Endodermal cell (in vitro differentiated cells): ENCODE data around the gene GTF2IRD1. TPM values are rescaled to one million over a fixed set of nuclear protein-coding genes. Genes with fewer than 3 reads are reported as not detected.
"Not testable (repeated sequence)": the region's sequence is repeated elsewhere in the genome, so short reads cannot be mapped to it uniquely, and the experiment has no call there.

Source experiments
- DNase-seq: peaks from one replicate; pipeline ENCODE4 v3.0.0-alpha.2; 2017
- H3K27ac ChIP-seq: 2 replicates; pipeline ENCODE4 v1.5.1; 2013; ENCODE audit warnings: mild to moderate bottlenecking, low read depth, low read length, moderate library complexity
- H3K27me3 ChIP-seq: 2 replicates; pipeline ENCODE4 v1.6.1; 2013; ENCODE audit warnings: mild to moderate bottlenecking, low read length, moderate library complexity; ENCODE audit not compliant: insufficient read depth, control insufficient read depth, poor library complexity, severe bottlenecking
- H3K36me3 ChIP-seq: 2 replicates; pipeline ENCODE4 v1.7.0; 2013; ENCODE audit warnings: mild to moderate bottlenecking, low read length, moderate library complexity; ENCODE audit not compliant: control insufficient read depth, insufficient read depth
- H3K4me1 ChIP-seq: one replicate; pipeline ENCODE4 v1.7.0; 2013; ENCODE audit warnings: low read length; ENCODE audit not compliant: control insufficient read depth, insufficient read depth
- H3K4me3 ChIP-seq: 2 replicates; pipeline ENCODE4 v1.5.1; 2013; ENCODE audit warnings: mild to moderate bottlenecking, low read length, moderate library complexity
- H3K9ac ChIP-seq: 2 replicates; pipeline ENCODE4 v1.6.1; 2013; ENCODE audit warnings: mild to moderate bottlenecking, low read length, moderate library complexity; ENCODE audit not compliant: poor library complexity, severe bottlenecking; ENCODE audit errors: extremely low read depth
- H3K9me3 ChIP-seq: 2 replicates; pipeline ENCODE4 v1.6.1; 2013; ENCODE audit warnings: mild to moderate bottlenecking, low read length, moderate library complexity; ENCODE audit not compliant: control insufficient read depth
- H3K27ac Mint-ChIP-seq: 2 replicates; pipeline ENCODE4 v1.8.0; 2020; ENCODE audit warnings: mixed read lengths
- H3K27me3 Mint-ChIP-seq: 2 replicates; pipeline ENCODE4 v1.8.0; 2021; ENCODE audit warnings: mild to moderate bottlenecking, mixed read lengths; ENCODE audit not compliant: insufficient read depth
- H3K36me3 Mint-ChIP-seq: 2 replicates; pipeline ENCODE4 v1.8.0; 2020; ENCODE audit warnings: low read depth, mixed read lengths
- H3K4me1 Mint-ChIP-seq: 2 replicates; pipeline ENCODE4 v1.8.0; 2020; ENCODE audit warnings: mixed read lengths
- H3K4me3 Mint-ChIP-seq: 2 replicates; pipeline ENCODE4 v1.8.0; 2020; ENCODE audit warnings: mild to moderate bottlenecking, moderate library complexity, mixed read lengths
- H3K9me3 Mint-ChIP-seq: 2 replicates; pipeline ENCODE4 v1.8.0; 2020; ENCODE audit warnings: mild to moderate bottlenecking, mixed read lengths
- CTCF ChIP-seq: fragments of 200-600 bp; sonication (generic); conservative IDR thresholded peaks from 2 replicates; pipeline ENCODE4 v1.5.0; 2021; ENCODE audit warnings: antibody characterized with exemption, mild to moderate bottlenecking
- WGBS, 2 experiments: methylation state at CpG; one replicate each; pipeline versions ENCODE4 v1.1.5 to v1.1.7; 2013; ENCODE audit warnings: missing lambda C conversion rate in 2 of 2, mixed read lengths in 1 of 2; ENCODE audit not compliant: insufficient coverage in 1 of 2, insufficient read length in 1 of 2; 5-methylcytosine and 5-hydroxymethylcytosine counted together
- total RNA-seq, 2 donors: library from RNA; stranded (reverse); fragmentation: NEBNext Ultra II Directional in 1 of 2; extraction: Animal tissue kit (Norgen Biotek cat#: 25700) in 1 of 2; gene quantifications; 2 replicates in 1 of 2; 3 replicates in 1 of 2; pipeline ENCODE4 v1.2.1, GENCODE V29; 2021

The GTF2IRD1 gene
- total RNA-seq, 2 donors from 2014 or later: 54.8 to 84.4 TPM

GRCh38 chr7:74526780-74527179 lies 73.1 kb downstream of the GTF2IRD1 start:
- WGBS, 2 experiments: 96 to 97% methylated on average over 7 to 8 of the region's 8 CpGs
- no peak overlapping the region for H3K9ac ChIP-seq
- no peaks in the 10 kb centered on the region for H3K27me3 Mint-ChIP-seq
- peaks cover 61% of the 10 kb centered on the region for H3K36me3 ChIP-seq
- H3K9me3 Mint-ChIP-seq: no peaks in the 10 kb centered on the region
- H3K4me3 Mint-ChIP-seq: no peak overlapping the region
- H3K27ac ChIP-seq: no peak overlapping the region
- no peak overlapping the region for H3K4me3 ChIP-seq
- peaks cover 3% of the 10 kb centered on the region for H3K9me3 ChIP-seq
- H3K27me3 ChIP-seq: no peaks in the 10 kb centered on the region
- TF ChIP-seq CTCF: no peak
- peaks cover 4% of the 10 kb centered on the region for H3K4me1 Mint-ChIP-seq
- no peak overlapping the region for H3K27ac Mint-ChIP-seq
- H3K4me1 ChIP-seq: no peaks in the 10 kb centered on the region
- peaks cover 75% of the 10 kb centered on the region for H3K36me3 Mint-ChIP-seq
- no peak for DNase-seq

GRCh38 chr7:74527842-74528241 lies 74.1 kb downstream of the GTF2IRD1 start:
- no peak for TF ChIP-seq CTCF
- H3K4me1 Mint-ChIP-seq: peaks cover 4% of the 10 kb centered on the region
- H3K9me3 Mint-ChIP-seq: no peaks in the 10 kb centered on the region
- peaks cover 77% of the 10 kb centered on the region for H3K36me3 Mint-ChIP-seq
- Histone ChIP-seq H3K36me3 (peaks cover 53% of the 10 kb centered on the region), H3K9me3 (no peaks in the 10 kb centered on the region), H3K4me3 (no peak overlapping the region), H3K27ac (no peak overlapping the region), H3K9ac (no peak overlapping the region), H3K27me3 (no peaks in the 10 kb centered on the region), H3K4me1 (no peaks in the 10 kb centered on the region)
- no peak for DNase-seq
- WGBS, 2 experiments: 93 to 100% methylated on average over 7 of the region's 7 CpGs
- H3K27ac Mint-ChIP-seq: peak overlapping the region; percentile 17
- no peak overlapping the region for H3K4me3 Mint-ChIP-seq
- no peaks in the 10 kb centered on the region for H3K27me3 Mint-ChIP-seq

- peaks cover 61% of the 10 kb centered on the region for H3K36me3 ChIP-seq
- H3K4me1 Mint-ChIP-seq, H3K9ac ChIP-seq, H3K4me1 ChIP-seq, H3K27ac ChIP-seq, DNase-seq, H3K9me3 ChIP-seq, H3K4me3 Mint-ChIP-seq, H3K9me3 Mint-ChIP-seq, H3K4me3 ChIP-seq, H3K27me3 Mint-ChIP-seq, H3K27me3 ChIP-seq, H3K27ac Mint-ChIP-seq: not testable (repeated sequence)
- peaks cover 80% of the 10 kb centered on the region for H3K36me3 Mint-ChIP-seq
- 75 to 92% methylated on average over 4 to 7 of the region's 7 CpGs for WGBS, 2 experiments
Observed at GRCh38 chr7:74528773-74529172, 75.1 kb downstream of the GTF2IRD1 start.

GRCh38 chr7:74535951-74536356 lies 82.2 kb downstream of the GTF2IRD1 start:
- Mint-ChIP-seq H3K4me3 (no peak overlapping the region), H3K27ac (peak overlapping the region; percentile 55), H3K27me3 (no peaks in the 10 kb centered on the region), H3K4me1 (no peaks in the 10 kb centered on the region), H3K36me3 (peaks cover 60% of the 10 kb centered on the region), H3K9me3 (no peaks in the 10 kb centered on the region)
- 86 to 87% methylated on average over 4 to 13 of the region's 13 CpGs for WGBS, 2 experiments
- no peaks in the 10 kb centered on the region for H3K27me3 ChIP-seq
- peaks cover 46% of the 10 kb centered on the region for H3K36me3 ChIP-seq
- no peak for DNase-seq
- no peak overlapping the region for H3K4me3 ChIP-seq
- no peak overlapping the region for H3K27ac ChIP-seq
- H3K4me1 ChIP-seq: no peaks in the 10 kb centered on the region
- no peaks in the 10 kb centered on the region for H3K9me3 ChIP-seq
- TF ChIP-seq CTCF: no peak
- no peak overlapping the region for H3K9ac ChIP-seq

GRCh38 chr7:74541937-74542336 lies 88.2 kb downstream of the GTF2IRD1 start:
- H3K9me3 ChIP-seq, H3K4me3 ChIP-seq, H3K9me3 Mint-ChIP-seq, H3K27me3 ChIP-seq, H3K27ac ChIP-seq, H3K27me3 Mint-ChIP-seq, H3K27ac Mint-ChIP-seq, H3K4me1 ChIP-seq, H3K4me3 Mint-ChIP-seq, DNase-seq, H3K9ac ChIP-seq: not testable (repeated sequence)
- peaks cover 61% of the 10 kb centered on the region for H3K36me3 Mint-ChIP-seq
- WGBS, 2 experiments: 88 to 97% methylated on average over 4 to 5 of the region's 5 CpGs
- H3K4me1 Mint-ChIP-seq: peaks cover 11% of the 10 kb centered on the region
- peaks cover 61% of the 10 kb centered on the region for H3K36me3 ChIP-seq
